NK-92 (cell line): ENCODE data around the gene TF.

Source experiments
- DNase-seq: peaks from one replicate; lab custom pipeline; 2025; ENCODE audit not compliant: unreplicated experiment; lab: John Stamatoyannopoulos, UW

Gene TF

DNA sequence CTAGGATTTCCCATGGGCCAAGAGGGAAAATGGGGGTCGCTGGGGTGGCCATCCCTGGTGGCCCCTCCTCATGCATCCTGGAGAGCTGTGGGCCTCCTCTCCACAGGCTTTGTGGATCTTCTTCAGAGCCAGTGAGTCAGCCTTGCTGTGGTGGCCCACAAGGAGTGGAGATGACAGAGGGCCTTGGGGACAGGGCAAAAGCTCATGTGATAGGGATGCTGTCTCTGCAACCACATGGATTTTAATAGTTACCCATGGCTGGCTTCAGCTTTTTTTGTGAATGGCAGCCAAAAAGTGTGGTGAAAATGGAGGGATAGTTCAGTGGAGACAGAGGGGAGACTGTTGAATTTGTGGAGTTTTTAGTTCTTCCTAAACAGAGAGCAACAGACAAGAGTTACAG lies 1.2 kb downstream of the TF start:
- DNase-seq = no peak

GRCh38 chr3:133747907-133748639 lies 1.9 kb downstream of the TF start:
- no peak for DNase-seq

DNA sequence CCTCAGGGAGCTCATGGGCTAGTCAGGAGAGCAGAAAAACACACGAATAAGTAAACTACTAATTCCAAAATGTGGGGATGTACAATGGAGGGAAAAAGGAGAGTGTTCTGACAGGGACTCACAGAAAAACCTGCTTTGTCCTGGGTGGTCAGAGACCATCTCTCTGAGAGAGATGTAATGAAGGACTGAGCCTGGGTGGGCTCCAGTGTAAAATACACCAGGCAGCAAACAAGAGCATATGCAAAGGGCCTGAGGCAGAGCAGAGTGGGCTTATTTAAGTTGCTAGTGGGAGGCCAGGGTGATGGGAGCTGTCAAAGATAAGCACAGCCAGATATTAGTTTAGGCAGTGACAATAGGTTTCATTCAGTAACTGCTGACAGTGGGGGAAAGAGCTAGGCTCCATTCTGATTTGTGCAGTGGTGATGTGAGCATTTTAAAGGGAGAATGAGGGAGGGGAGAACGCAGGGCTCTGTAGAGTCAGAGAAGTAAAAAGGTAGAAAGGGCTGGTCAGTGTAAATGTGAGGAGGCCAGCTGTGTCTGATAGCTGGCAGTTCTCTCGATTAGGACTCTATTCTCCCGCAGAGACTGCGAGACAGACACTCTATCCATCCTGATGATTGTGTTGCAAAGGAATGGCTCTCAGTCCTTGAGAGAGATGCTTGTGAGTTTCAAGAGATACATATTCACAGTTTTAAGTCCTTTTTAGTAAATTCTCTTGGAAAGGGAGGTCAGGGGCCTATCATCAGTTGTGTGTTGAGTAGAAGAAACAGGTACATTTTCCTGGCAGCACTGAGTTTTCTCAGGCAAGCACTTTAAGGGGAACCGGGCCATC lies 3.5 kb downstream of the TF start:
- DNase-seq = no peak

GRCh38 chr3:133750259-133750656 lies 4.1 kb downstream of the TF start:
- DNase-seq = no peak

GRCh38 chr3:133753107-133753778 lies 7.0 kb downstream of the TF start:
- no peak for DNase-seq

DNA sequence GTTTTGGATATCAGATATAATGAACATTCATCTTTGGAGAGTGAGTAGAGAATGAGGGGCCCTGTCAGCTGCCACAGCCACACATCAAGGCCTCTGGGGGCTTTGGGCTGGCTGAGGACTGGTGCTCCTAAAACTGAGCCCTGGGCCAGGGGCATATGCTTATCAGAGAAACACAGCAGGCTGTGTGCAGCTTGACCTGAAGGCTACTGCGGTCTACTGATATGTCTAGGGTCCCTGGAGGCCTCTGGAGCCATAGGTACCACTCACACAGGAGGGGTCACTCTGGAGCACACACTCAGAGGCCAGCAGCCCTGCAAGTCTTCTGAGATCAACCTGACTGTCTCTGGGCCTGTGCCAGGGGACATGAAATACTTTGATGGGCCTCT lies 7.6 kb downstream of the TF start:
- DNase-seq = no peak

- no peak for DNase-seq
Measured at GRCh38 chr3:133754455-133754854, 8.3 kb downstream of the TF start.

DNA sequence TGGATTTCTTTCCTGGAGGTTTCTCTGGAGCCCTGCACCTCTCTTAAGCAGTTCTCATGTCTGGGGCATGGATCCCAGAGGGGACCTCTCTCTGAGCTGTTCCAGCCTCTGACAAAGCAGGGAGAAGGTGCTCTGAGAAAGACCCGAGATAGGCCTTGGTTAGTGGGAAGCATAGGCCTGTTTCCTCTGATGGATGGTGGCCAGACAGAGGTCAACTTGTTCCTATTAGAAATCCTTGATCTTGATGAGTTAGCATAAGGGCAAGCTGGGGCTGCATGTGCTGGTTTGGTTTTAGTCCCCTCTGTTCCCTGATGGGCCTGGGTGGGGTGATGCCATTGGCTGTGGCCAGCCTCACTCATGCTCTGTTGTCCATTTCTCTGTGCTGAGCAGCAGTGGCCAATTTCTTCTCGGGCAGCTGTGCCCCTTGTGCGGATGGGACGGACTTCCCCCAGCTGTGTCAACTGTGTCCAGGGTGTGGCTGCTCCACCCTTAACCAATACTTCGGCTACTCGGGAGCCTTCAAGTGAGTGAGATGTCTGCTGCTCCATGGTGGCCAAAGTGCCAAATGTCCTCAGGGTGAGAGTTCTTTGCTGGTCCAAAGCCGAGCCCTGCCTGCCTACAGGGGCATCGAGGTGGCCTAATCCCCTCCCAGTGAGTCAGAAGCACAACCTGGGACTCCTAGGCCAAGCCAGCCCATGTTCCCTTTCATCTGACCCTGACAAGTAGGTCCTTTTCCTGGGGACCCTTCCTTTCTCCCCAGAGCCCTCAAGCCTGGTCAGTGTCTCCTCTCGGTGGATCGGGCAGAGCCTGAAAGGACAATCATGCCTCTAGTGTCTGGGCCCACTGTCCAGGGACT lies 9.0 kb downstream of the TF start:
- DNase-seq = no peak

- DNase-seq = no peak
Measured at GRCh38 chr3:133756716-133757694, 10.8 kb downstream of the TF start.

- DNase-seq = no peak
Measured at GRCh38 chr3:133757701-133758567, 11.7 kb downstream of the TF start.

DNA sequence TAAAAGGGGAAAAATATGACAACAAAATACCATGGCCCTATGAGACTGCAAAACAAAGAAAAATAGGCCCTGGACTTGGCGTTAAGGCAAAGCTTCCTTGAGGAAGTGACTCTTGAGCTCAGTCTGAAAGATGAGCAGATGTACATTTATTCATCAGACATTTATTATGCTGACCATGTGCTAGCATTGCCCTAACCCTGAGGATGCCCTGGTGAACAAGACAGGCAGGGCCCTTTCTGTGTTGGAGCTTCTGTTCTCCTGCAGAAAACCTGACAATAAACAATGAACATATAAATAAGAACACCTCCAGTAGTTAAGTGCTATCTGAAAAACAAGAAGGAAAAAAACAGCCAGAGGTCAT lies 12.4 kb downstream of the TF start:
- DNase-seq = no peak

GRCh38 chr3:133758964-133759739 lies 13.0 kb downstream of the TF start:
- no peak for DNase-seq

GRCh38 chr3:133759740-133760305 lies 13.6 kb downstream of the TF start:
- DNase-seq = no peak

DNA sequence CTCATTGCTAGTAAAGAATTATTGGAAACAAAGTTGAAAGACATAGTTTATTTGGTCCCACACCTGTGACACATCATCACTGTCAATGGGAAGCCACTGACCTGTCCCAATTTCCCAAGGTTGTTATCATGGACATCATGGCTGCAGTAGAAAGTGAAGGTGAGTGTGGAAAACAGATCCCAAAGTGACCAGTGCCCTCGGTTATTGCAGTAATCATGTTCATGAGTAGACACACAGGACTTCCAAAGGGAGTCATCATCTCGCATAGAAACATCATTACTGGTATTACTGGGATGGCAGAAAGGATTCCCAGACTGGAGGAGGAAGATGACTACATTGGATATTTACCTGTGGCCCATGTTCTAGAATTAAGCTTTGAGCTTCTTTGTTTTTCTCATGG lies 14.7 kb downstream of the TF start:
- DNase-seq = no peak

DNA sequence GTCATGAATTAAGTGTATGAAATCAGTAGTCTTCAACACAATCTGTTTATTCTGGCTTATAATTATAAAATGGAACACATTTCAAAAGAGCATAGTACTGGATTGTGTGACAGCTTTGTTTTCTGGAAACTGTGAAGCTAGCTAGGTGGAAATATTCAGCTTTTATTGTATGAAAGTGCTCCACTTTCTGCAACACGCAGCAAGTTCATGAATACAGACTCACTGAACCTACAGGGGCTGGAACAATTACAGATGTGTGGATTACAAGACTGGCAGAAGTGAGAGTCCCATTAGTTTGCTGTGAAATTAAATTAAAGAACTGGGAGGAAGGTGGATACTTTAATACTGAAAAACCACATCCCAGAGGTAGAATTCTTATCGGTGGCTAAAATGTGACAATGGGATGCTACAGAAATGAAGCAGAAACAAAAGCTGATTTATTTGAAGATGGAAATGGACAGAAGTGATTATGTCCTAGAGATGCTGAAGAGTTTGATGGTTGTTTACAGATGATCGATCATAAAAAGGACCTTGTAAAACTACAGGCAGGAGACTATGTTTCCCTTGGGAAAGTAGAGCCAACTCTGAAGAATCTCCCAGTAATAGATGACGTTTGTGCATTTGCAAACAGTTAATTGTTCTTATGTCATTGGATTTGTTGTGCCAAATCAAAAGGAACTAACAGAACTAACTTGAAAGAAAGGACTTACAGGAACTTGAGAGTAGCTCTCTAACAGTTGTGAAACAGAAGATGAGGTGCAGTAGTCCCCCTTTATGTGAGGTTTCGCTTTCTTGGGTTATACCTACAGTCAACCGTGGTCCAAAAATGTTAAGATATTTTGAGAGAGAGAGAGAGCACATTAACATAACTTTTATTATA lies 15.7 kb downstream of the TF start:
- DNase-seq = no peak

DNA sequence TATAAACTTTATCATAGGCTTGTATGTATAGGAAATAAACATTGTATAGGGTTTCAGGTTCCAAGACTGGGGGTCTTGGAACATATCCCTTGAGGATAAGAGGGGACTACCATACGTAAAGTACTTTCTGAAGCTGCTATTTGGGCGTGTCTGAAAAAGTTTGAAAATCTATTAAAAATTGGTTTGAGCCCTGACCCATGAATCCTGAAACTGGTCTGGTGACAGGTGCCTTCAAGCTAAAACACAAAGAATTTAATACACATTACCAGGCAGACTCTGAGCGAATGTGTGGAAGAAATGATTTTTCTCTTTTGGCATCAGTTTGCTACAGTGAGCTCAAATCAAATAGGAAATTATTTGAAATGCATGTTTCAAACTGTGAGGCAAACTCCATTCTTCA lies 16.3 kb downstream of the TF start:
- DNase-seq = no peak
